GM19397 (cell line): ENCODE data around the gene FAM185A.
"Not testable (repeated sequence)": the region's sequence is repeated elsewhere in the genome, so short reads cannot be mapped to it uniquely, and the experiment has no call there.

Experiments
- ATAC-seq: cut with Tn5 transposase; IDR thresholded peaks from one replicate; pipeline ENCODE4 v1.9.1; 2021; ENCODE audit warnings: mild to moderate bottlenecking, moderate library complexity; ENCODE audit not compliant: unreplicated experiment

FAM185A gene

GRCh38 chr7:102776217-102776616 is 27.4 kb downstream of the FAM185A start:
- not testable (repeated sequence) for ATAC-seq

GRCh38 chr7:102778663-102779062 is 29.9 kb downstream of the FAM185A start:
- ATAC-seq = not testable (repeated sequence)

GRCh38 chr7:102780926-102781325 is 32.1 kb downstream of the FAM185A start:
- not testable (repeated sequence) for ATAC-seq

GRCh38 chr7:102788770-102789169 is 40.0 kb downstream of the FAM185A start:
- ATAC-seq = not testable (repeated sequence)

GRCh38 chr7:102790364-102791100 is 41.7 kb downstream of the FAM185A start:
- not testable (repeated sequence) for ATAC-seq

- not testable (repeated sequence) for ATAC-seq
Measured at GRCh38 chr7:102791367-102791766, 42.6 kb downstream of the FAM185A start.

- not testable (repeated sequence) for ATAC-seq
Measured at GRCh38 chr7:102791831-102792230, 43.0 kb downstream of the FAM185A start.

GRCh38 chr7:102794567-102794966 is 45.8 kb downstream of the FAM185A start:
- not testable (repeated sequence) for ATAC-seq

- not testable (repeated sequence) for ATAC-seq
Measured at GRCh38 chr7:102795987-102796595, 47.3 kb downstream of the FAM185A start.

GRCh38 chr7:102806613-102807012 is 57.8 kb downstream of the FAM185A start:
- no peak for ATAC-seq

- ATAC-seq = no peak
Measured at GRCh38 chr7:102810916-102811315, 62.1 kb downstream of the FAM185A start.

- no peak for ATAC-seq
Measured at GRCh38 chr7:102811942-102812678, 63.3 kb downstream of the FAM185A start.

- no peak for ATAC-seq
Measured at GRCh38 chr7:102813191-102814024, 64.6 kb downstream of the FAM185A start.

GRCh38 chr7:102814025-102814471 is 65.2 kb downstream of the FAM185A start:
- ATAC-seq = no peak

- no peak for ATAC-seq
Measured at GRCh38 chr7:102817616-102818573, 69.1 kb downstream of the FAM185A start.

- ATAC-seq = no peak
Measured at GRCh38 chr7:102819151-102819550, 70.4 kb downstream of the FAM185A start.

GRCh38 chr7:102821994-102822747 is 73.4 kb downstream of the FAM185A start:
- ATAC-seq = no peak

GRCh38 chr7:102823390-102824119 is 74.8 kb downstream of the FAM185A start:
- no peak for ATAC-seq
